HFFc6 (cell line): ENCODE data around the gene BACE1-AS. TPM values are rescaled to one million over a fixed set of nuclear protein-coding genes. Genes with fewer than 3 reads are reported as not detected.

ENCODE experiments used
- DNase-seq: peaks from one replicate; pipeline ENCODE4 v3.0.0-alpha.2; 2018
- H3K27ac Mint-ChIP-seq: 2 replicates; pipeline ENCODE4 v1.8.0; 2020; ENCODE audit warnings: mild to moderate bottlenecking, mixed read lengths
- H3K27me3 Mint-ChIP-seq: 2 replicates; pipeline ENCODE4 v1.8.0; 2021; ENCODE audit warnings: mild to moderate bottlenecking, moderate library complexity, mixed read lengths; ENCODE audit not compliant: insufficient read depth
- H3K36me3 Mint-ChIP-seq: 2 replicates; pipeline ENCODE4 v1.8.0; 2021; ENCODE audit warnings: low read depth, mixed read lengths
- H3K4me1 Mint-ChIP-seq: 2 replicates; pipeline ENCODE4 v1.8.0; 2020; ENCODE audit warnings: low read depth, mixed read lengths
- H3K4me3 Mint-ChIP-seq: 2 replicates; pipeline ENCODE4 v1.8.0; 2020; ENCODE audit warnings: mild to moderate bottlenecking, moderate library complexity, mixed read lengths
- H3K9me3 Mint-ChIP-seq: 2 replicates; pipeline ENCODE4 v1.8.0; 2020; ENCODE audit warnings: mild to moderate bottlenecking, mixed read lengths
- CTCF ChIP-seq: fragments of 200-600 bp; sonication (generic); IDR thresholded peaks from 2 replicates; pipeline ENCODE4 v1.5.0; 2021; ENCODE audit warnings: antibody characterized with exemption, mild to moderate bottlenecking
- total RNA-seq, 6 experiments: library from RNA; stranded (reverse); fragmentation: NEBNext Ultra II Directional; extraction: Animal tissue kit (Norgen Biotek cat#: 25700); gene quantifications; 2 replicates in 1 of 6; 3 replicates in 5 of 6; pipeline ENCODE4 v1.2.3, GENCODE V29; 2021

BACE1-AS gene
- total RNA-seq, 6 experiments from 2014 or later, result 4.3 to 6.4 (median 5.7) TPM

GRCh38 chr11:117289795-117290194 lies 1.4 kb upstream of the BACE1-AS start:
- peaks cover 65% of the 10 kb centered on the region for H3K36me3 Mint-ChIP-seq
- TF ChIP-seq CTCF, result no peak
- H3K9me3 Mint-ChIP-seq, result no peaks in the 10 kb centered on the region
- no peak overlapping the region for H3K27ac Mint-ChIP-seq
- DNase-seq, result no peak
- H3K27me3 Mint-ChIP-seq, result peaks cover 1% of the 10 kb centered on the region
- no peaks in the 10 kb centered on the region for H3K4me1 Mint-ChIP-seq
- H3K4me3 Mint-ChIP-seq, result no peak overlapping the region

- Mint-ChIP-seq H3K9me3 (no peaks in the 10 kb centered on the region), H3K27ac (no peak overlapping the region), H3K36me3 (peaks cover 55% of the 10 kb centered on the region), H3K4me1 (no peaks in the 10 kb centered on the region), H3K27me3 (peaks cover 3% of the 10 kb centered on the region), H3K4me3 (no peak overlapping the region)
- TF ChIP-seq CTCF, result no peak
- no peak for DNase-seq
These were observed 1.5 kb downstream of the BACE1-AS start for GRCh38 chr11:117292616-117293015.

GRCh38 chr11:117295438-117296137 lies 4.4 kb downstream of the BACE1-AS start:
- DNase-seq, result no peak
- H3K36me3 Mint-ChIP-seq, result peaks cover 29% of the 10 kb centered on the region
- no peak for TF ChIP-seq CTCF
- H3K4me1 Mint-ChIP-seq, result peaks cover 7% of the 10 kb centered on the region
- peaks cover 3% of the 10 kb centered on the region for H3K27me3 Mint-ChIP-seq
- H3K9me3 Mint-ChIP-seq, result no peaks in the 10 kb centered on the region
- H3K4me3 Mint-ChIP-seq, result no peak overlapping the region
- H3K27ac Mint-ChIP-seq, result no peak overlapping the region

- no peak overlapping the region for H3K4me3 Mint-ChIP-seq
- no peak for TF ChIP-seq CTCF
- H3K27ac Mint-ChIP-seq, result peak overlapping the region; percentile 1; the same call in 1 of the 2 replicates
- no peak for DNase-seq
- peaks cover 20% of the 10 kb centered on the region for H3K4me1 Mint-ChIP-seq
- peaks cover 23% of the 10 kb centered on the region for H3K36me3 Mint-ChIP-seq
- H3K9me3 Mint-ChIP-seq, result no peaks in the 10 kb centered on the region
- H3K27me3 Mint-ChIP-seq, result peaks cover 3% of the 10 kb centered on the region
These were observed 5.7 kb downstream of the BACE1-AS start for GRCh38 chr11:117296881-117297280.

GRCh38 chr11:117298195-117298594 lies 7.0 kb downstream of the BACE1-AS start:
- Mint-ChIP-seq H3K4me3 (no peak overlapping the region), H3K36me3 (peaks cover 13% of the 10 kb centered on the region), H3K9me3 (no peaks in the 10 kb centered on the region), H3K27ac (no peak overlapping the region), H3K4me1 (peaks cover 21% of the 10 kb centered on the region), H3K27me3 (peaks cover 3% of the 10 kb centered on the region)
- TF ChIP-seq CTCF, result no peak
- no peak for DNase-seq
